GM19452 (cell line): ENCODE results near the gene SLC25A33.

Source experiments
- ATAC-seq: cut with Tn5 transposase; IDR thresholded peaks from one replicate; pipeline ENCODE4 v1.9.1; 2021; ENCODE audit not compliant: unreplicated experiment

SLC25A33 gene

GRCh38 chr1:9586147-9586766 lies 47.0 kb downstream of the SLC25A33 start:
- ATAC-seq: no peak

- ATAC-seq: peak; percentile 79
These were observed 49.4 kb downstream of the SLC25A33 start, which contains the start of gene TMEM201 for GRCh38 chr1:9588551-9589143. TSS of gene TMEM201 (plus strand) at chr1:9588911. CDS start at chr1:9588931, 20 bp downstream.

GRCh38 chr1:9589144-9589718 lies 50.0 kb downstream of the SLC25A33 start:
- peak; percentile 22 for ATAC-seq

GRCh38 chr1:9589719-9590157 lies 50.5 kb downstream of the SLC25A33 start:
- no peak for ATAC-seq

GRCh38 chr1:9590201-9590600 lies 50.9 kb downstream of the SLC25A33 start:
- ATAC-seq: no peak

GRCh38 chr1:9590945-9591668 lies 51.8 kb downstream of the SLC25A33 start:
- ATAC-seq: no peak

GRCh38 chr1:9591669-9592509 lies 52.6 kb downstream of the SLC25A33 start:
- ATAC-seq: no peak

- no peak for ATAC-seq
These were observed 53.3 kb downstream of the SLC25A33 start for GRCh38 chr1:9592510-9593075.

GRCh38 chr1:9593147-9593491 lies 53.9 kb downstream of the SLC25A33 start:
- no peak for ATAC-seq

GRCh38 chr1:9593492-9594465 lies 54.5 kb downstream of the SLC25A33 start:
- ATAC-seq: no peak

GRCh38 chr1:9594471-9595155 lies 55.3 kb downstream of the SLC25A33 start:
- ATAC-seq: no peak

- ATAC-seq: no peak
These were observed 56.1 kb downstream of the SLC25A33 start for GRCh38 chr1:9595156-9595967.

- no peak for ATAC-seq
These were observed 56.7 kb downstream of the SLC25A33 start for GRCh38 chr1:9595968-9596340.

GRCh38 chr1:9596415-9597123 lies 57.3 kb downstream of the SLC25A33 start:
- ATAC-seq: no peak

- ATAC-seq: no peak
These were observed 58.4 kb downstream of the SLC25A33 start for GRCh38 chr1:9597361-9598315.

- ATAC-seq: no peak
These were observed 59.0 kb downstream of the SLC25A33 start for GRCh38 chr1:9598316-9598700.
